Smooth muscle cell (in vitro differentiated cells): Measurements from ENCODE around the gene GJB1. TPM values are rescaled to one million over a fixed set of nuclear protein-coding genes. Genes with fewer than 3 reads are reported as not detected.
A peak's percentile ranks its signal among the peaks of the same experiment; 100 is the strongest.

Experiments used
- DNase-seq: peaks from one replicate; lab custom pipeline; 2025; ENCODE audit not compliant: unreplicated experiment; lab: John Stamatoyannopoulos, UW
- H2AFZ ChIP-seq: fragments of 200-600 bp; sonication (generic); 2 replicates; pipeline ENCODE4 v1.6.0; 2016; ENCODE audit warnings: antibody characterized with exemption, low read depth, mild to moderate bottlenecking
- H3F3A ChIP-seq: fragments of 200-600 bp; sonication (generic); 2 replicates; pipeline ENCODE4 v1.6.0; 2017; ENCODE audit warnings: antibody characterized with exemption, low read depth
- H3K27ac ChIP-seq: fragments of 200-600 bp; sonication (generic); 2 replicates; pipeline ENCODE4 v1.5.1; 2016; ENCODE audit warnings: low read depth, mild to moderate bottlenecking
- H3K27me3 ChIP-seq: fragments of 200-600 bp; sonication (generic); 2 replicates; pipeline ENCODE4 v1.6.1; 2016; ENCODE audit warnings: low read depth, mild to moderate bottlenecking
- H3K36me3 ChIP-seq: fragments of 200-600 bp; sonication (generic); 2 replicates; pipeline ENCODE4 v1.5.1; 2016; ENCODE audit warnings: low read depth
- H3K4me1 ChIP-seq: fragments of 200-600 bp; sonication (generic); 2 replicates; pipeline ENCODE4 v1.5.1; 2016; ENCODE audit warnings: low read depth
- H3K4me2 ChIP-seq: fragments of 200-600 bp; sonication (generic); 2 replicates; pipeline ENCODE4 v1.6.0; 2016; ENCODE audit warnings: mild to moderate bottlenecking
- H3K4me3 ChIP-seq: fragments of 200-600 bp; sonication (generic); 2 replicates; pipeline ENCODE4 v1.5.1; 2016; ENCODE audit warnings: mild to moderate bottlenecking
- H3K79me2 ChIP-seq: fragments of 200-600 bp; sonication (generic); 2 replicates; pipeline ENCODE4 v1.6.0; 2016; ENCODE audit warnings: low read depth, mild to moderate bottlenecking
- H3K9ac ChIP-seq: fragments of 200-600 bp; sonication (generic); 2 replicates; pipeline ENCODE4 v1.6.0; 2016; ENCODE audit warnings: low read depth
- H3K9me3 ChIP-seq: fragments of 200-600 bp; sonication (generic); replicated peaks from 2 replicates; pipeline ENCODE4 v1.5.1; 2016; ENCODE audit warnings: low read depth
- H4K20me1 ChIP-seq: fragments of 200-600 bp; sonication (generic); 2 replicates; pipeline ENCODE4 v1.6.0; 2016; ENCODE audit warnings: low read depth
- WGBS: methylation state at CpG from one replicate; pipeline ENCODE4 v1.1.7; 2016; ENCODE audit warnings: low lambda C conversion rate; 5-methylcytosine and 5-hydroxymethylcytosine counted together
- polyA plus RNA-seq: library from polyadenylated mRNA; unstranded; fragments of >200 nt; fragmentation: Nextera tagmentation; extraction: Ambion mirVana; gene quantifications from 2 replicates; pipeline ENCODE4 v1.2.1, GENCODE V29; 2016
- total RNA-seq: library from RNA; depleted of rRNA; stranded (reverse); fragments of >200 nt; gene quantifications from 2 replicates; pipeline ENCODE4 v1.2.3, GENCODE V29; 2014
- TF ChIP-seq, protein P1 (sequence below): fragments of 200-600 bp; sonication (generic); IDR thresholded peaks from 2 replicates; pipeline ENCODE4 v1.5.1; 2017; ENCODE audit warnings: borderline replicate concordance, mild to moderate bottlenecking, antibody characterized with exemption; ENCODE audit not compliant: insufficient read depth, poor library complexity, severe bottlenecking

The GJB1 gene
- total and polyA plus RNA-seq, 2 experiments from 2014 or later: not detected

DNA sequence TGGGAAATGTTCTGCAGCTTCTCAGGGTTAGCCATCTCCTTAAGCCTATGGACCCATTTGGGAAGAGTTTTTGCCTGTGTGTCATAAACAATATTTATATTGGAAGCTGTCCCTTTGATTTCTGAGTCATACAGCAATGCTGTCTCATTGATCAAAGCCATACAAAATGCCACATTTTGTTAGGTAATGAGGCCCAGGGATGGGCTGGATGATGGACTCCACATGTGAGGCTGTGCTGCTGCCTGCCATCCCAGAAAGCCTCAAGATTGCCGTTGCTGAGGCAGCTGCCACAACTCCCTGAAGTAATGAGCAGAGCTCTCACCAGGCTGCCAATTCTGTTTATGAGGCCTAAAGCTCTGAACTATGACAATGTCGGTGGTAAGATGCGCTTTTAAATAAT lies 12.2 kb upstream of the GJB1 start:
- DNase-seq: no peak
- Histone ChIP-seq H3K79me2 (no peaks in the 10 kb centered on the region), H2AFZ (no peak overlapping the region), H3K4me1 (no peaks in the 10 kb centered on the region), H3K4me2 (no peak overlapping the region), H3K27me3 (no peaks in the 10 kb centered on the region), H3K9me3 (no peaks in the 10 kb centered on the region), H4K20me1 (no peaks in the 10 kb centered on the region), H3K36me3 (no peaks in the 10 kb centered on the region), H3F3A (no peaks in the 10 kb centered on the region), H3K4me3 (no peak overlapping the region), H3K9ac (no peak overlapping the region), H3K27ac (no peak overlapping the region)
- TF ChIP-seq, protein P1, sequence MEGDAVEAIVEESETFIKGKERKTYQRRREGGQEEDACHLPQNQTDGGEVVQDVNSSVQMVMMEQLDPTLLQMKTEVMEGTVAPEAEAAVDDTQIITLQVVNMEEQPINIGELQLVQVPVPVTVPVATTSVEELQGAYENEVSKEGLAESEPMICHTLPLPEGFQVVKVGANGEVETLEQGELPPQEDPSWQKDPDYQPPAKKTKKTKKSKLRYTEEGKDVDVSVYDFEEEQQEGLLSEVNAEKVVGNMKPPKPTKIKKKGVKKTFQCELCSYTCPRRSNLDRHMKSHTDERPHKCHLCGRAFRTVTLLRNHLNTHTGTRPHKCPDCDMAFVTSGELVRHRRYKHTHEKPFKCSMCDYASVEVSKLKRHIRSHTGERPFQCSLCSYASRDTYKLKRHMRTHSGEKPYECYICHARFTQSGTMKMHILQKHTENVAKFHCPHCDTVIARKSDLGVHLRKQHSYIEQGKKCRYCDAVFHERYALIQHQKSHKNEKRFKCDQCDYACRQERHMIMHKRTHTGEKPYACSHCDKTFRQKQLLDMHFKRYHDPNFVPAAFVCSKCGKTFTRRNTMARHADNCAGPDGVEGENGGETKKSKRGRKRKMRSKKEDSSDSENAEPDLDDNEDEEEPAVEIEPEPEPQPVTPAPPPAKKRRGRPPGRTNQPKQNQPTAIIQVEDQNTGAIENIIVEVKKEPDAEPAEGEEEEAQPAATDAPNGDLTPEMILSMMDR: no peak
- 92% methylated on average over 3 of the region's 3 CpGs for WGBS

DNA sequence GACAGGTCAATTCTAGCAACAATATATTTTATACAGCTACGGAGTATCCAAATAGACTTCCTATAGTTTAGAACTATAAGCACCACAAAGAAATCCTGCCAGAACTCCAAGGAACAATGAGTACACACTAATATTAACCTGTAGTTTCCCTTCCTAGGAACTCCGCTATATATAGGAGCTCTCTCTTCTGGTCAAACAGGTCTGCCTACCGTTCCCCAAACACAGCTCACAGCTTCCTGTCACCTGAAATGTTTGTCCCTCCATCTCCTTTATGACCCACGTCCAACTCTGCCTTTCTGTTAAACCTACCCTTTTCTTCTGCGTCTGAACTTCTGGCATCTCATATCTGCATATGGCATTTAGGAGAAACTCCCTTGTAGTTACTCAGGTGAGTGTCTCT lies 10.5 kb upstream of the GJB1 start:
- no peak overlapping the region for H2AFZ ChIP-seq
- H3K36me3 ChIP-seq: no peaks in the 10 kb centered on the region
- H4K20me1 ChIP-seq: no peaks in the 10 kb centered on the region
- DNase-seq: no peak
- H3K4me3 ChIP-seq: no peak overlapping the region
- H3K4me1 ChIP-seq: no peaks in the 10 kb centered on the region
- no peak overlapping the region for H3K4me2 ChIP-seq
- H3K9me3 ChIP-seq: no peaks in the 10 kb centered on the region
- WGBS: 58% methylated on average over 5 of the region's 5 CpGs
- no peaks in the 10 kb centered on the region for H3F3A ChIP-seq
- no peak overlapping the region for H3K9ac ChIP-seq
- H3K79me2 ChIP-seq: no peaks in the 10 kb centered on the region
- no peaks in the 10 kb centered on the region for H3K27me3 ChIP-seq
- TF ChIP-seq, protein P1: no peak
- no peak overlapping the region for H3K27ac ChIP-seq

DNA sequence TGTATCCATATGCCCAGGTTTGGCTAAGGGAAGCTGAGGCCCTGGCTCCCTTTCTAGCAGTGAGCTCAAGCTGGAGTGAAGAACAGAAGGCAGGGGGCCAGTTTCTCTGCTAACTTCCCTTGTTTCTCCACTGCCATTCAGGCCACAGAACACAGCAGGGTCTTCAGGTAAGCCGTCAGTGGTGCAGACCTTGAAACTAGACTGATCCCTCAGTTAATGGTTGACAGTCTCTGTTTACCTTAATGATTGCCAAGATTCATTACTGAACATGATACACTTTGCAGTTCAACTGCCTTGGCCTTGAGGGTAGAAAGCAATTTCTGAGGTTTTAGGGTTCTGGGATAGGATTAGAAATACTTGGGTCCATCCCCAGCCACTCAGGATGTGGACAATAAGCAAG lies 8.9 kb upstream of the GJB1 start:
- Histone ChIP-seq H3F3A (no peaks in the 10 kb centered on the region), H3K79me2 (no peaks in the 10 kb centered on the region), H3K9me3 (no peaks in the 10 kb centered on the region), H3K9ac (no peak overlapping the region), H4K20me1 (no peaks in the 10 kb centered on the region), H2AFZ (no peak overlapping the region), H3K4me1 (no peaks in the 10 kb centered on the region), H3K27ac (no peak overlapping the region), H3K27me3 (no peaks in the 10 kb centered on the region), H3K4me3 (no peak overlapping the region), H3K36me3 (no peaks in the 10 kb centered on the region), H3K4me2 (no peak overlapping the region)
- 90% methylated on average over 1 of the region's 1 CpG for WGBS
- TF ChIP-seq, protein P1: no peak
- DNase-seq: no peak

GRCh38 chrX:71214604-71215337 lies 8.3 kb upstream of the GJB1 start:
- no peak for DNase-seq
- no peaks in the 10 kb centered on the region for H3K79me2 ChIP-seq
- no peaks in the 10 kb centered on the region for H3K4me1 ChIP-seq
- no peak overlapping the region for H3K27ac ChIP-seq
- H3K36me3 ChIP-seq: no peaks in the 10 kb centered on the region
- H3K4me3 ChIP-seq: peak overlapping the region; percentile 23
- H3K9ac ChIP-seq: no peak overlapping the region
- H3K27me3 ChIP-seq: no peaks in the 10 kb centered on the region
- no peaks in the 10 kb centered on the region for H3F3A ChIP-seq
- H3K9me3 ChIP-seq: no peaks in the 10 kb centered on the region
- H3K4me2 ChIP-seq: no peak overlapping the region
- no peak overlapping the region for H2AFZ ChIP-seq
- H4K20me1 ChIP-seq: no peaks in the 10 kb centered on the region
- 82% methylated on average over 5 of the region's 5 CpGs for WGBS
- TF ChIP-seq, protein P1: no peak
